Thyroid gland (tissue), 4 donors: Measurements from ENCODE around the gene UCK2. TPM values are rescaled to one million over a fixed set of nuclear protein-coding genes. Genes with fewer than 3 reads are reported as not detected.
A peak's percentile ranks its signal among the peaks of the same experiment; 100 is the strongest.

Source experiments
- DNase-seq, 2 donors: peaks; one replicate each; pipeline ENCODE4 v3.0.0-alpha.2; 2019
- H3K27ac ChIP-seq, 3 donors: fragments of 200-600 bp; sonication (generic); 1 replicate in 2 of 3; 2 replicates in 1 of 3; pipeline ENCODE4 v1.5.1; 2016 to 2019; ENCODE audit warnings: mild to moderate bottlenecking in 1 of 3, moderate library complexity in 1 of 3
- H3K27me3 ChIP-seq: fragments of 200-600 bp; sonication (generic); one replicate; pipeline ENCODE4 v1.5.1; 2019
- H3K36me3 ChIP-seq, 2 donors: fragments of 200-600 bp; sonication (generic); one replicate each; pipeline ENCODE4 v1.5.1; 2016 to 2019
- H3K4me1 ChIP-seq, 2 donors: fragments of 200-600 bp; sonication (generic); one replicate each; pipeline ENCODE4 v1.5.1; 2017 to 2019
- H3K4me3 ChIP-seq, 3 donors: fragments of 200-600 bp; sonication (generic); replicated peaks in 1 of 3; 1 replicate in 2 of 3; 2 replicates in 1 of 3; pipeline ENCODE4 v1.5.1; 2016; ENCODE audit warnings: mild to moderate bottlenecking in 1 of 3
- H3K9me3 ChIP-seq: fragments of 200-600 bp; sonication (generic); one replicate; pipeline ENCODE4 v1.5.1; 2017
- POLR2A ChIP-seq, 2 donors: fragments of 450-650 bp; IDR thresholded peaks; one replicate each; pipeline ENCODE4 v1.6.1; 2017; ENCODE audit warnings: antibody characterized with exemption in 2 of 2, mild to moderate bottlenecking in 2 of 2, moderate library complexity in 1 of 2
- WGBS, 2 donors: methylation state at CpG; one replicate each; pipeline ENCODE4 v1.1.5; 2017; 5-methylcytosine and 5-hydroxymethylcytosine counted together
- intact Hi-C: fragments of 100-400 bp; cut with DNase I; formaldehyde crosslinking; loops from one replicate; pipeline ENCODE4 v1.15.1; 2023
- total RNA-seq, 4 donors: library from RNA; depleted of rRNA; stranded (reverse); fragments of >200 nt; gene quantifications; one replicate each; pipeline ENCODE4 v1.2.3, GENCODE V29; 2016
- TF ChIP-seq, protein P1 (sequence below), 6 experiments: fragments of 200-600 bp in 3 of 6; fragments of 450-650 bp in 3 of 6; sonication (generic) in 3 of 6; IDR thresholded peaks; one replicate each; pipeline ENCODE4 v1.5.1; 2016 to 2019; ENCODE audit warnings: antibody characterized with exemption in 6 of 6, mild to moderate bottlenecking in 2 of 6, inconsistent platforms in 1 of 6, moderate library complexity in 1 of 6

UCK2 gene
- total RNA-seq, 4 donors from 2014 or later: 15.9 to 21.0 (median 19.3) TPM

- no peaks in the 10 kb centered on the region for H3K36me3 ChIP-seq
- H3K9me3 ChIP-seq: no peaks in the 10 kb centered on the region
- 64 to 68% methylated on average over 4 of the region's 4 CpGs for WGBS, 2 donors
- H3K27ac ChIP-seq: no peak overlapping the region
- intact Hi-C loops: no loop called here
- DNase-seq: peak in 1 of 2 donors; percentile 34
- TF ChIP-seq POLR2A (IDR thresholded peaks at IDR 0.05): no peak
- TF ChIP-seq, protein P1, sequence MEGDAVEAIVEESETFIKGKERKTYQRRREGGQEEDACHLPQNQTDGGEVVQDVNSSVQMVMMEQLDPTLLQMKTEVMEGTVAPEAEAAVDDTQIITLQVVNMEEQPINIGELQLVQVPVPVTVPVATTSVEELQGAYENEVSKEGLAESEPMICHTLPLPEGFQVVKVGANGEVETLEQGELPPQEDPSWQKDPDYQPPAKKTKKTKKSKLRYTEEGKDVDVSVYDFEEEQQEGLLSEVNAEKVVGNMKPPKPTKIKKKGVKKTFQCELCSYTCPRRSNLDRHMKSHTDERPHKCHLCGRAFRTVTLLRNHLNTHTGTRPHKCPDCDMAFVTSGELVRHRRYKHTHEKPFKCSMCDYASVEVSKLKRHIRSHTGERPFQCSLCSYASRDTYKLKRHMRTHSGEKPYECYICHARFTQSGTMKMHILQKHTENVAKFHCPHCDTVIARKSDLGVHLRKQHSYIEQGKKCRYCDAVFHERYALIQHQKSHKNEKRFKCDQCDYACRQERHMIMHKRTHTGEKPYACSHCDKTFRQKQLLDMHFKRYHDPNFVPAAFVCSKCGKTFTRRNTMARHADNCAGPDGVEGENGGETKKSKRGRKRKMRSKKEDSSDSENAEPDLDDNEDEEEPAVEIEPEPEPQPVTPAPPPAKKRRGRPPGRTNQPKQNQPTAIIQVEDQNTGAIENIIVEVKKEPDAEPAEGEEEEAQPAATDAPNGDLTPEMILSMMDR (IDR thresholded peaks at IDR 0.05): peak in 2 of 6 experiments; percentile 26 to 31
- H3K4me1 ChIP-seq: no peaks in the 10 kb centered on the region
- H3K4me3 ChIP-seq: no peak overlapping the region
- H3K27me3 ChIP-seq: no peaks in the 10 kb centered on the region
Observed at GRCh38 chr1:165871311-165872067, 44.1 kb downstream of the UCK2 start.

DNA sequence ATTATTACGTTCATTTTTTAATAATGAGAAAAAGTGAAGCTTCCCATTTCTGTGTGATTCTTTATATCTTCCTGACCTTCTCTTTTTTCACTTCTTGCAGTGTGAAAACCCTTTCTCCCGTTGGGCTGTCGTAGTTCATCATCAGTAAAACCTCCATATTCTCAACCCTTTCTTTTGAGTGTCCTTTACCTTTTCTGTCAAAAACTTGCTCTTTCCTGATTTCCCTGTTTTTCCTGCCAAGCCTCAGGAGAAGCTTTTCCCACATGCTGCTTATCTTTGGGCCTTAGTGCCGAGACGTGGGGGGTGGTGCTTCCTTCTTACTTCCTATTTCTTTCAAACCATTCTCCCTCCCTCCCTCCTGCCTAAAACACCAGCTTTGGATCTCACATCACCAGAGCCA, 46.1 kb downstream of the UCK2 start:
- TF ChIP-seq, protein P1 (IDR thresholded peaks at IDR 0.05): no peak
- TF ChIP-seq POLR2A (IDR thresholded peaks at IDR 0.05): no peak
- Histone ChIP-seq H3K4me1 (no peaks in the 10 kb centered on the region), H3K36me3 (no peaks in the 10 kb centered on the region), H3K4me3 (no peak overlapping the region), H3K27ac (no peak overlapping the region), H3K27me3 (no peaks in the 10 kb centered on the region), H3K9me3 (no peaks in the 10 kb centered on the region)
- intact Hi-C loops: no loop called here
- WGBS, 2 donors: 72 to 82% methylated on average over 5 of the region's 5 CpGs
- no peak for DNase-seq

GRCh38 chr1:165874643-165875042, 47.2 kb downstream of the UCK2 start:
- Histone ChIP-seq H3K4me3 (no peak overlapping the region), H3K36me3 (no peaks in the 10 kb centered on the region), H3K9me3 (no peaks in the 10 kb centered on the region), H3K27me3 (no peaks in the 10 kb centered on the region), H3K4me1 (no peaks in the 10 kb centered on the region), H3K27ac (no peak overlapping the region)
- WGBS, 2 donors: 91 to 92% methylated on average over 4 of the region's 4 CpGs
- no peak for DNase-seq
- TF ChIP-seq POLR2A (IDR thresholded peaks at IDR 0.05): no peak
- TF ChIP-seq, protein P1 (IDR thresholded peaks at IDR 0.05): no peak
- intact Hi-C loops: no loop called here

DNA sequence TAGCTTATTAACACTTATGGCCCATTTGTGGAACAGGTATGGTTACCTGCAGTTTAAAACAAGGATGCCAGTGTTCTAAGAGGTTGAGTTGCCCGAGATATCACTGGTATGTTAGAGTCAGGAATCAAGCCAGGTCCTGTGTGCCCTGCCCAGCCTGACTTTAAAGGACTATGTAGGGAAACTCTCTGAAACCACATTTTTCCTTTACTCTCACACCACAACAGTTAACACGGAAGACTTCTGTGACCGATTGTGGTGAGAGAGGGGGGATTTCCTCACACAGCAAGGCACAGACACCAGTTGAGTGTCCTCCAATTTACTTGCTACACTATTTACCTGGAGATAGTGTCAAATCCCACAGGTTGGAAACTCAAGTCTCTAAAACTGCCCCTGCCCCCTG, 47.8 kb downstream of the UCK2 start:
- H3K4me1 ChIP-seq: no peaks in the 10 kb centered on the region
- TF ChIP-seq POLR2A (IDR thresholded peaks at IDR 0.05): no peak
- TF ChIP-seq, protein P1 (IDR thresholded peaks at IDR 0.05): no peak
- H3K27me3 ChIP-seq: no peaks in the 10 kb centered on the region
- H3K27ac ChIP-seq: no peak overlapping the region
- no peaks in the 10 kb centered on the region for H3K36me3 ChIP-seq
- intact Hi-C loops: no loop called here
- no peak for DNase-seq
- no peak overlapping the region for H3K4me3 ChIP-seq
- 74 to 85% methylated on average over 3 of the region's 3 CpGs for whole genome bisulfite sequencing, 2 donors
- no peaks in the 10 kb centered on the region for H3K9me3 ChIP-seq

GRCh38 chr1:165875604-165876003, 48.2 kb downstream of the UCK2 start:
- Histone ChIP-seq H3K27ac (no peak overlapping the region), H3K4me1 (no peaks in the 10 kb centered on the region), H3K4me3 (no peak overlapping the region), H3K27me3 (no peaks in the 10 kb centered on the region), H3K9me3 (no peaks in the 10 kb centered on the region), H3K36me3 (no peaks in the 10 kb centered on the region)
- no peak for DNase-seq
- TF ChIP-seq POLR2A (IDR thresholded peaks at IDR 0.05): no peak
- TF ChIP-seq, protein P1 (IDR thresholded peaks at IDR 0.05): no peak
- intact Hi-C loops: no loop called here
- WGBS, 2 donors: 70 to 75% methylated on average over 6 of the region's 6 CpGs
